Tibial nerve (tissue), 4 donors: ENCODE measurements around the gene IGFBP2. TPM values are rescaled to one million over a fixed set of nuclear protein-coding genes. Genes with fewer than 3 reads are reported as not detected.
"Not testable (repeated sequence)": the region's sequence is repeated elsewhere in the genome, so short reads cannot be mapped to it uniquely, and the experiment has no call there.

Experiments used
- DNase-seq, 2 donors: peaks; one replicate each; pipeline ENCODE4 v3.0.0-alpha.2; 2019; ENCODE audit warnings: low spot score in 2 of 2
- H3K27ac ChIP-seq, 4 donors: fragments of 200-600 bp; sonication (generic) in 3 of 4; one replicate each; pipeline ENCODE4 v1.5.1; 2017 to 2019; ENCODE audit warnings: mild to moderate bottlenecking in 1 of 4
- H3K27me3 ChIP-seq, 2 donors: fragments of 200-600 bp; sonication (generic) in 1 of 2; one replicate each; pipeline versions ENCODE4 v1.5.1 to v1.6.0; 2017 to 2019
- H3K36me3 ChIP-seq, 3 donors: fragments of 200-600 bp; sonication (generic); one replicate each; pipeline ENCODE4 v1.5.1; 2018 to 2019
- H3K4me1 ChIP-seq, 4 donors: fragments of 200-600 bp; sonication (generic) in 3 of 4; one replicate each; pipeline ENCODE4 v1.5.1; 2017 to 2019
- H3K4me3 ChIP-seq, 4 donors: fragments of 200-600 bp; sonication (generic) in 3 of 4; one replicate each; pipeline ENCODE4 v1.5.1; 2017 to 2019; ENCODE audit warnings: mild to moderate bottlenecking in 1 of 4, moderate library complexity in 1 of 4
- H3K9me3 ChIP-seq, 4 donors: fragments of 200-600 bp; sonication (generic) in 3 of 4; one replicate each; pipeline ENCODE4 v1.5.1; 2017 to 2019
- EP300 ChIP-seq, 2 donors: sonication (generic); formaldehyde crosslinking; IDR thresholded peaks; one replicate each; pipeline ENCODE4 v1.6.1; 2017; ENCODE audit warnings: antibody characterized with exemption in 2 of 2, mild to moderate bottlenecking in 1 of 2
- POLR2A ChIP-seq, 2 donors: fragments of 450-650 bp; IDR thresholded peaks; one replicate each; pipeline ENCODE4 v1.6.1; 2017; ENCODE audit warnings: antibody characterized with exemption in 2 of 2, mild to moderate bottlenecking in 2 of 2, moderate library complexity in 2 of 2
- WGBS, 2 donors: methylation state at CpG; one replicate each; pipeline ENCODE4 v1.1.5; 2018; 5-methylcytosine and 5-hydroxymethylcytosine counted together
- total RNA-seq, 4 donors: library from RNA; depleted of rRNA; stranded (reverse); fragments of >200 nt; gene quantifications; one replicate each; pipeline ENCODE4 v1.1.0, GENCODE V29; 2016
- TF ChIP-seq, protein P1 (sequence below), 5 experiments: fragments of 200-600 bp in 3 of 5; fragments of 450-650 bp in 2 of 5; sonication (generic) in 3 of 5; IDR thresholded peaks; one replicate each; pipeline ENCODE4 v1.5.1; 2016 to 2019; ENCODE audit warnings: antibody characterized with exemption in 5 of 5, mild to moderate bottlenecking in 3 of 5, moderate library complexity in 2 of 5

Gene IGFBP2
- total RNA-seq, 4 donors from 2014 or later = 125 to 337 (median 157) TPM

DNA sequence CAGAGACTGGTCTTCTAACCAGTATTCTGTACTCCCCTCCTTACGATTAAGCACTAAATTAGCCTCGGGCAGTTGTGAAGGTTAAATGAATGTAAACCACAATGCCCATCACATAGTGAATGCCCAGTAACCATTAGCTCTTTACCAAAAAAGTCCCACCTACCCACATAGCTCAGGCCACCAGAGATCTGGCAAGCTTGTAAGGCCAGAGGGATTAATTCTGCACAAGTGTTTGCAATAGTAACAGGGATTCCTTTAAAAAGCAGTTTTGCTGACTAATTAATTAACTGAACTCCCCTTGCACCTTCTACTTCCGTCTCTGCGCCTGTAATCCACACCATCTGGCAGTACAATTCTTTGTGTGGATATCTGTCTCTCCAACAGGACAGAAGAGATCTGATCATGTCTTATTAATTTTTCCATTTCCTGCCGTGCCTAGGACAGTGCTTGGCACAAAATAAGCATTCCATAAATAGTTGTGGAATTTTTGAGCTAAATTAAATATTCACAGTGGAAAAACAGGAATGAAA lies 36.2 kb upstream of the IGFBP2 start:
- H3K36me3 ChIP-seq = no peaks in the 10 kb centered on the region
- no peaks in the 10 kb centered on the region for H3K27me3 ChIP-seq
- peak overlapping the region in 2 of 4 donors; percentile 10 to 38 for H3K27ac ChIP-seq
- WGBS, 2 donors = 21 to 31% methylated on average over 5 of the region's 5 CpGs
- no peak overlapping the region for H3K4me3 ChIP-seq
- H3K4me1 ChIP-seq = peaks cover 0 to 26% (median 2%) of the 10 kb centered on the region in 4 donors
- no peak for TF ChIP-seq POLR2A (IDR thresholded peaks at IDR 0.05)
- TF ChIP-seq EP300 (IDR thresholded peaks at IDR 0.05) = no peak
- TF ChIP-seq, protein P1, sequence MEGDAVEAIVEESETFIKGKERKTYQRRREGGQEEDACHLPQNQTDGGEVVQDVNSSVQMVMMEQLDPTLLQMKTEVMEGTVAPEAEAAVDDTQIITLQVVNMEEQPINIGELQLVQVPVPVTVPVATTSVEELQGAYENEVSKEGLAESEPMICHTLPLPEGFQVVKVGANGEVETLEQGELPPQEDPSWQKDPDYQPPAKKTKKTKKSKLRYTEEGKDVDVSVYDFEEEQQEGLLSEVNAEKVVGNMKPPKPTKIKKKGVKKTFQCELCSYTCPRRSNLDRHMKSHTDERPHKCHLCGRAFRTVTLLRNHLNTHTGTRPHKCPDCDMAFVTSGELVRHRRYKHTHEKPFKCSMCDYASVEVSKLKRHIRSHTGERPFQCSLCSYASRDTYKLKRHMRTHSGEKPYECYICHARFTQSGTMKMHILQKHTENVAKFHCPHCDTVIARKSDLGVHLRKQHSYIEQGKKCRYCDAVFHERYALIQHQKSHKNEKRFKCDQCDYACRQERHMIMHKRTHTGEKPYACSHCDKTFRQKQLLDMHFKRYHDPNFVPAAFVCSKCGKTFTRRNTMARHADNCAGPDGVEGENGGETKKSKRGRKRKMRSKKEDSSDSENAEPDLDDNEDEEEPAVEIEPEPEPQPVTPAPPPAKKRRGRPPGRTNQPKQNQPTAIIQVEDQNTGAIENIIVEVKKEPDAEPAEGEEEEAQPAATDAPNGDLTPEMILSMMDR (IDR thresholded peaks at IDR 0.05) = no peak
- no peak for DNase-seq
- no peaks in the 10 kb centered on the region for H3K9me3 ChIP-seq

DNA sequence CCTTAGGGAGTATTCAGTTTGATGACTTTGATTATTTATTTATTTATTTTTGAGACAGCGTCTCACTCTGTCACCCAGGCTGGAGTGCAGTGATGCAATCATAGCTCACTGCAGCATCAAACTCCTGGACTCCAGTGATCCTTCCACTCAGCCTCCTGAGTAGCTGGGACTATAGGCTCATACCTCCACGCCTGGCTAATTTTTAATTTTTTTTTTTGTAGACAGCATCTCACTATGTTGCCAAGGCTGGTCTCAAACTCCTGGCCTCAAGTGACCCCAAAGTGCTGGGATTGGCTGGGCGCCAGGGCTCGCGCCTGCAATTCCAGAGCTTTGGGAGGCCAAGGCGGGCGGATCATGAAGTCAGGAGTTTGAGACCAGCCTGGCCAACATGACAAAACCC lies 35.4 kb upstream of the IGFBP2 start:
- H3K27me3 ChIP-seq, DNase-seq, H3K9me3 ChIP-seq, H3K36me3 ChIP-seq, H3K27ac ChIP-seq, H3K4me3 ChIP-seq: not testable (repeated sequence)
- WGBS, 2 donors = 38 to 50% methylated on average over 7 of the region's 7 CpGs
- peaks cover 0 to 26% (median 2%) of the 10 kb centered on the region in 4 donors for H3K4me1 ChIP-seq

DNA sequence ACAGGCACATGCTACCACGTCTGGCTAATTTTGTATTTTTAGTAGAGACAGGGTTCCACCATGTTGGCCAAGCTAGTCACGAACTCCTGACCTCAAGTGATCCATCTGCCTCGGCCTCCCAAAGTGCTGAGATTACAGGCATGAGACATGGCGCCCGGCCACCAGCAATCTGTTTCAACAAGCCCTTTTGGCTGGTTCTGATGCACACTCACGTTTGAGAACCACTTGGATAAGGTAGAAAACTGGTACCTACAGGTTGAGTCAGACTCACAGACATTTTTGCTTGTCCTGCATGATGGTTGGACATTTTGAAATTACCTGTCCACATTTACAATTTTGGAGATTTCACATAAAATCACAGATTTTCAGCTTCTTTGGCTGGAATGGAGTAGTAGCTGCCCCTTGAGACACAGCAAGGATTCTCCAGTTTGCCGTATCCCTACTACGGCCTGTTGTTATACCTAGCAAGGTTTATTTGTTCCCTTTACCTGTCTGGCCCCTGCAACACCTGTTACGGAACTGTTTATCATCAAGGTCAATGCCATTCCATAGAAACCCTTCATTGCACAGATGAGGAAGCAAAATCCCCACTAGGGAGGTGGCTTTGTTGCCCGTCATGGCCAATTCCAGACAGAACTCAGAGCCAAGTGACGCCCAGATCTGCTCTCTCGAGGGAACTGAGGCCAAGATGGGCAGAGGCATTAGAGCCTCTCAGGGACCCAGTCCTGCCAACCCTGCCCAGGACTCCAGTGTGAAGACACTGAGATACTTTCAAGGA lies 31.4 kb upstream of the IGFBP2 start:
- Histone ChIP-seq H3K36me3 (no peaks in the 10 kb centered on the region), H3K27ac (no peak overlapping the region), H3K4me3 (no peak overlapping the region), H3K27me3 (peaks cover 0 to 3% of the 10 kb centered on the region in 2 donors), H3K9me3 (no peaks in the 10 kb centered on the region), H3K4me1 (peaks cover 0 to 17% (median 2%) of the 10 kb centered on the region in 4 donors)
- no peak for DNase-seq
- TF ChIP-seq, protein P1 (IDR thresholded peaks at IDR 0.05) = no peak
- no peak for TF ChIP-seq POLR2A (IDR thresholded peaks at IDR 0.05)
- TF ChIP-seq EP300 (IDR thresholded peaks at IDR 0.05) = no peak
- WGBS, 2 donors = 94% methylated on average over 12 of the region's 12 CpGs

DNA sequence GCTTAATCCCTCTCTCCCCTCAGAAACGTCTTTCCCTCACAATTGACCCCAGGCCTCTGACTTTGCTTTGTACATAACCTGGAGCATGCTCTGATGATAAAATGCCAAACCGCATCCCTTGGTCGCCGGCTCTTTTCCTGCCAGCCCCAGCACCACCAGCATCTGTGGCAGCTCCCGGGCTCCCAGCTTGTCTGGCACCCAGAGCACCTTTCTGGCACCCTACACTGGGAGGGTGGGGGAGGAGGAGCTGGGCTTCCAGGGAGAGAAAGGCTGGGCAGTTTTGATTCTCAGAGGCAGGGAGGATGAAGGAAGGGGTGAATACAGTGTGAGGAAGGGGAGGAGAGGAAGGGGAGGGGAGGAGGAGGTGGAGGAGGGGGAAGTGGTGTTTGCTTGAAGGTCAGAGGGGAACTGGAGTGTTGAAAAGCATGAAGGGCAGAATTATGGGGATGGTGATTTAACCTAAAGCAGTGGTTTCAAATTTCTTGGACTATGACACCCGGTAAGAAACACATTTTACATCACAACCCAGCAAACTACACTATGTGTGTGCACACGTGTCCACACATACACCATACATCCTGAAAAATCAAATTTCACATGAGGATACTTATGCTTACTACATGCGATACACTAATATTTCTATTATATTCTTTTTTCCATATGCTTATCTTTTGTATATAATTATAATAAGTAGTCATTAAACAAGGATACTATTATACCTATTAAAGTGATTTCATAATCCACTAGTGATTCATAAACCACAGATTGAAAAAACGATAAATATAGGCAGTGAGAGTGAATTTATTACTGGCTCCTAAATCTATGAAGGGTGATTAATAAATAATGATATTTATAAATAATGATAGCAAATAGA lies 30.0 kb upstream of the IGFBP2 start:
- 66 to 77% methylated on average over 9 of the region's 9 CpGs for WGBS, 2 donors
- Histone ChIP-seq H3K4me3 (no peak overlapping the region), H3K4me1 (peaks cover 0 to 2% (median 0%) of the 10 kb centered on the region in 4 donors), H3K27me3 (peaks cover 0 to 3% of the 10 kb centered on the region in 2 donors), H3K36me3 (no peaks in the 10 kb centered on the region), H3K9me3 (no peaks in the 10 kb centered on the region), H3K27ac (no peak overlapping the region)
- TF ChIP-seq, protein P1 (IDR thresholded peaks at IDR 0.05) = no peak
- TF ChIP-seq EP300 (IDR thresholded peaks at IDR 0.05) (no peak), POLR2A (IDR thresholded peaks at IDR 0.05) (no peak)
- DNase-seq = no peak

DNA sequence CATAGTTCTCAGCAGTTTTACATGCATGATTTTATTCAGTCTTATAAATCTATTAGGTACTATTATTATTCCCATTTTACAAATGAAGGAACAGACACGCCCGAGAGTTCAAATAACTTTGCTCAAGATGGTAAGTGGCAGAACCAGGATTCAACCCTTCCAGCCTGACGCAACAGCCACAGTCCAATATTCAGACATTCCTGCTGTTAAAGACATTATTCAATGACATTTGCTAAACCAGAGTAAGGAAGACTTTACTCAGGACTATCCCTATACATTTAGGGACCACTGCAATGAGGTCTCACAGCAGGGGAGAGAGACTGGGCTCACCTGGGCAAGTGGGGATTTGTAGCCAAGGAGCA lies 29.4 kb upstream of the IGFBP2 start:
- Histone ChIP-seq H3K36me3 (no peaks in the 10 kb centered on the region), H3K27ac (no peak overlapping the region), H3K4me1 (no peaks in the 10 kb centered on the region), H3K9me3 (no peaks in the 10 kb centered on the region), H3K27me3 (peaks cover 0 to 3% of the 10 kb centered on the region in 2 donors), H3K4me3 (no peak overlapping the region)
- TF ChIP-seq EP300 (IDR thresholded peaks at IDR 0.05) = no peak
- TF ChIP-seq, protein P1 (IDR thresholded peaks at IDR 0.05) = no peak
- TF ChIP-seq POLR2A (IDR thresholded peaks at IDR 0.05) = no peak
- DNase-seq = no peak
- 90 to 97% methylated on average over 3 of the region's 3 CpGs for WGBS, 2 donors
